ENCODE data around the gene PKM. TPM values are rescaled to one million over a fixed set of nuclear protein-coding genes. Genes with fewer than 3 reads are reported as not detected.

PKM gene
- total and polyA plus RNA-seq, 9 of the 15 experiments (the other 6 are each of a cell fraction or from before 2014, with no cell fraction given) = 140 to 825 (median 383) TPM

DNA sequence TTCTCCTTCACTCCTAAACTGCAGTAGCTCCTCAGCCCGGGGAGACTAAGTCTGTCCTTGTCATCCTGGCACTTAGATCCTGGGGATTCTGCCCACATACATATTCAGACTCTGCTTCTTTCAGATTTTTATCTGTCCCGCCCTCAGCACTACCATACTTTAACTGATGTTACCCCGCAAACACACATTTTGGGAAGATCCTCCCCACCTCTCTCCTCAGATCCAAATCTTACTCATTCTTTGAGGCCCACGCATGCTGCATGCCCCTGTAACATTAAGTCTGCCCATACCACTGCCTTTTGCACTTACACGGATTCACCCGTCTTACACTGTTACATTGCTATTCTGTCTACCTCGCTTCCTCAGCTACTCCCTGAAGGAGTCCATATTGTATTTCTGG, 76.7 kb downstream of the PKM start (continued):
- TF ChIP-seq, protein P1, sequence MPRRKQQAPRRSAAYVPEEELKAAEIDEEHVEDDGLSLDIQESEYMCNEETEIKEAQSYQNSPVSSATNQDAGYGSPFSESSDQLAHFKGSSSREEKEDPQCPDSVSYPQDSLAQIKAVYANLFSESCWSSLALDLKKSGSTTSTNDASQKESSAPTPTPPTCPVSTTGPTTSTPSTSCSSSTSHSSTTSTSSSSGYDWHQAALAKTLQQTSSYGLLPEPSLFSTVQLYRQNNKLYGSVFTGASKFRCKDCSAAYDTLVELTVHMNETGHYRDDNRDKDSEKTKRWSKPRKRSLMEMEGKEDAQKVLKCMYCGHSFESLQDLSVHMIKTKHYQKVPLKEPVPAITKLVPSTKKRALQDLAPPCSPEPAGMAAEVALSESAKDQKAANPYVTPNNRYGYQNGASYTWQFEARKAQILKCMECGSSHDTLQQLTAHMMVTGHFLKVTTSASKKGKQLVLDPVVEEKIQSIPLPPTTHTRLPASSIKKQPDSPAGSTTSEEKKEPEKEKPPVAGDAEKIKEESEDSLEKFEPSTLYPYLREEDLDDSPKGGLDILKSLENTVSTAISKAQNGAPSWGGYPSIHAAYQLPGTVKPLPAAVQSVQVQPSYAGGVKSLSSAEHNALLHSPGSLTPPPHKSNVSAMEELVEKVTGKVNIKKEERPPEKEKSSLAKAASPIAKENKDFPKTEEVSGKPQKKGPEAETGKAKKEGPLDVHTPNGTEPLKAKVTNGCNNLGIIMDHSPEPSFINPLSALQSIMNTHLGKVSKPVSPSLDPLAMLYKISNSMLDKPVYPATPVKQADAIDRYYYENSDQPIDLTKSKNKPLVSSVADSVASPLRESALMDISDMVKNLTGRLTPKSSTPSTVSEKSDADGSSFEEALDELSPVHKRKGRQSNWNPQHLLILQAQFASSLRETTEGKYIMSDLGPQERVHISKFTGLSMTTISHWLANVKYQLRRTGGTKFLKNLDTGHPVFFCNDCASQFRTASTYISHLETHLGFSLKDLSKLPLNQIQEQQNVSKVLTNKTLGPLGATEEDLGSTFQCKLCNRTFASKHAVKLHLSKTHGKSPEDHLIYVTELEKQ (CRISPR knock-in tag; IDR thresholded peaks at IDR 0.05) = no peak
- TF ChIP-seq ZNF75A (CRISPR knock-in tag; IDR thresholded peaks at IDR 0.05) = no peak
- TF ChIP-seq, protein P2, sequence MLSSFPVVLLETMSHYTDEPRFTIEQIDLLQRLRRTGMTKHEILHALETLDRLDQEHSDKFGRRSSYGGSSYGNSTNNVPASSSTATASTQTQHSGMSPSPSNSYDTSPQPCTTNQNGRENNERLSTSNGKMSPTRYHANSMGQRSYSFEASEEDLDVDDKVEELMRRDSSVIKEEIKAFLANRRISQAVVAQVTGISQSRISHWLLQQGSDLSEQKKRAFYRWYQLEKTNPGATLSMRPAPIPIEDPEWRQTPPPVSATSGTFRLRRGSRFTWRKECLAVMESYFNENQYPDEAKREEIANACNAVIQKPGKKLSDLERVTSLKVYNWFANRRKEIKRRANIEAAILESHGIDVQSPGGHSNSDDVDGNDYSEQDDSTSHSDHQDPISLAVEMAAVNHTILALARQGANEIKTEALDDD (IDR thresholded peaks at IDR 0.05) = no peak
- TF ChIP-seq, protein P3, sequence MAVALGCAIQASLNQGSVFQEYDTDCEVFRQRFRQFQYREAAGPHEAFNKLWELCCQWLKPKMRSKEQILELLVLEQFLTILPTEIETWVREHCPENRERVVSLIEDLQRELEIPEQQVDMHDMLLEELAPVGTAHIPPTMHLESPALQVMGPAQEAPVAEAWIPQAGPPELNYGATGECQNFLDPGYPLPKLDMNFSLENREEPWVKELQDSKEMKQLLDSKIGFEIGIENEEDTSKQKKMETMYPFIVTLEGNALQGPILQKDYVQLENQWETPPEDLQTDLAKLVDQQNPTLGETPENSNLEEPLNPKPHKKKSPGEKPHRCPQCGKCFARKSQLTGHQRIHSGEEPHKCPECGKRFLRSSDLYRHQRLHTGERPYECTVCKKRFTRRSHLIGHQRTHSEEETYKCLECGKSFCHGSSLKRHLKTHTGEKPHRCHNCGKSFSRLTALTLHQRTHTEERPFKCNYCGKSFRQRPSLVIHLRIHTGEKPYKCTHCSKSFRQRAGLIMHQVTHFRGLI (CRISPR knock-in tag; IDR thresholded peaks at IDR 0.05) = no peak
- no peak for TF ChIP-seq POLR3G (IDR thresholded peaks at IDR 0.05; ENCODE audit: extremely low read depth, insufficient read length, insufficient replicate concordance)
- TF ChIP-seq ILK (tag; IDR thresholded peaks at IDR 0.05; ENCODE audit: borderline replicate concordance, low read depth) = no peak
- no peak for TF ChIP-seq EZH2 (IDR thresholded peaks at IDR 0.05; ENCODE audit: borderline replicate concordance, low read depth, low read length)
- TF ChIP-seq STAT5B (CRISPR knock-in tag; IDR thresholded peaks at IDR 0.05) = no peak
